VCaP (cell line): ENCODE data around the gene STRA8.

ENCODE experiments used
- H3K27ac ChIP-seq: fragments of 450-650 bp; 2 replicates; pipeline ENCODE4 v1.5.1; 2017
- TF ChIP-seq, protein P1 (sequence below): fragments of 450-650 bp; conservative IDR thresholded peaks from 2 replicates; pipeline ENCODE4 v1.5.1; 2017; ENCODE audit warnings: mild to moderate bottlenecking, moderate library complexity

The STRA8 gene

DNA sequence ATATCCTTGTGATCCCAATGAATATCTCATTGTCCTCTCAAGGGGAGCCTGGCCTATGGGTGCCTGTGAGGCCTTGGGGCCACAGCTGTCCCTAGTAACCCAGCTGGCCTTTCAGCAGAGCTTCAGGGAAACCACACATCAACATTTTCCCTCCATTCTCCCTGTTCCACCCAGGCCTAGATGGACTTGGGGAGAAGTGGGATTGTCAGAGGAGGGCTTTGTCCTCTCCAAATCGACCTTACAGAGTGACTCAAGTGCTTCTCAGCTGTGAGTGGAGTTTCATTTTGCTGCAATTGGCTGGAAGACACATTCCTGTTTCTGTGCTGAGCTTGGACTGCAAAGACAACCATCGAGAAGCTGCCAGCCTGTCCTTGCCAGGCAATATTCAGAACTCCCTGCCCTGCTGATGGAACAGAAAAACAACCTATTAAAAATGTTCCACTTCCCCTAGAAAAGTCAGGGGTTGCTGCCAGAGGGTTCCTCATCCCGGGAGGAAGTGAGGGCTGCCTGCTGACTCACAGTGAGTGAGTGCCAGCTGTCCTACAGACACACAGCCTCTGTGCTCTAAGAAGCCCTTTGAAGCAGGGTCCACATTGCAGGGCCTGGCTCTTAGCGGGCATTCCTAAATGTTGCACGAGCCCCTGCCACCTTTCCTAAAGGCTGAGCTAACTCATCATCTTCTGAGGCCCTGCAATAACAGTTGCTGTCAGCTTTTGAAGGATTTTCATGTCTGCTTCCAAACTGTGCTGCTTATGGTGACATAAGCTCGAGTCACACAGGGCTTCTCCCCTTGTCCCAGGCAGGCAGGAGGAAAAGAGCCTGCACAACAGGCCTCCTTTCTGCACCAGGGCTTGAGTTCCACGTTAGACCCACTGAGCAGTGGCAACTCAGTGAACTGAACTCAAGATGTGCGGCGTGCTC, 20.5 kb downstream of the STRA8 start:
- peak overlapping the region; percentile 70 for H3K27ac ChIP-seq
- TF ChIP-seq, protein P1, sequence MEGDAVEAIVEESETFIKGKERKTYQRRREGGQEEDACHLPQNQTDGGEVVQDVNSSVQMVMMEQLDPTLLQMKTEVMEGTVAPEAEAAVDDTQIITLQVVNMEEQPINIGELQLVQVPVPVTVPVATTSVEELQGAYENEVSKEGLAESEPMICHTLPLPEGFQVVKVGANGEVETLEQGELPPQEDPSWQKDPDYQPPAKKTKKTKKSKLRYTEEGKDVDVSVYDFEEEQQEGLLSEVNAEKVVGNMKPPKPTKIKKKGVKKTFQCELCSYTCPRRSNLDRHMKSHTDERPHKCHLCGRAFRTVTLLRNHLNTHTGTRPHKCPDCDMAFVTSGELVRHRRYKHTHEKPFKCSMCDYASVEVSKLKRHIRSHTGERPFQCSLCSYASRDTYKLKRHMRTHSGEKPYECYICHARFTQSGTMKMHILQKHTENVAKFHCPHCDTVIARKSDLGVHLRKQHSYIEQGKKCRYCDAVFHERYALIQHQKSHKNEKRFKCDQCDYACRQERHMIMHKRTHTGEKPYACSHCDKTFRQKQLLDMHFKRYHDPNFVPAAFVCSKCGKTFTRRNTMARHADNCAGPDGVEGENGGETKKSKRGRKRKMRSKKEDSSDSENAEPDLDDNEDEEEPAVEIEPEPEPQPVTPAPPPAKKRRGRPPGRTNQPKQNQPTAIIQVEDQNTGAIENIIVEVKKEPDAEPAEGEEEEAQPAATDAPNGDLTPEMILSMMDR = no peak

DNA sequence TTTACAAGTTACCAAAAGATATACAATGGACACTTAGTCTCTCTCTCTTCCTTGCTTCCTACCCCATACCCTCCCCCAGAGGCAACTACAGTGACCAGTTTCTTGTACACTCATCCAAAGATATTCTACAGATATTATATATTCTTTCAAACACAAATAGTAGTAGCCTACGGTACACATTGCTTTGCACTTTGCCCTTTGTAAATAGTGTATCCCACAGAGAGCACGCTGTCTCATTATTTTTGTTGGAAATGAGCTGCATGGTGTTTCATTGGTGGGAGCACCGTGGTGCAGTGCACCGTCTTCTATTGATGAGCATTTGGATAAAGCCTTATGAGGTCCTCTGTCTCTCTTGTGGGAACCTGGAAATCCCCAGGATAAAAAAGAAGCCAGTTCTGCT, 24.2 kb downstream of the STRA8 start:
- TF ChIP-seq, protein P1 = no peak
- no peak overlapping the region for H3K27ac ChIP-seq

DNA sequence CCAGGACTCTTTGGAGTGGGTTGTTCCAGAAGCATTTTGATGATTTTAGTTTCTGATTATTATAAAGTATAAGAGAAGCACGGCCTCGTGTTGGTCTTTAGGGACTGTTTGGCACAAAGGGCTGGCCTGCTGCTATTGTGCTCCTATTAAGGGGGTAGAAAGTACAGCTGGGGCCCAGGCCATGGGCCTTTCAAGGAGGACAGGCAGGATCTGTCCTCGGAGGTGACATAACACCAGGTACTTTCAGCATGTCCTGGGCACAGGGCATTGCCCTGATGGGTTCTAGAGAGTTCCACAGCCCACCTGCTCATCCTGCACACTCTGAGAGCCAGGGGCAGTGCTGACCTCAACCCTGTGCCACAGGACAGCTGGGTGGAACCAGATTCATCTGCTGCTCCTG, 24.9 kb downstream of the STRA8 start:
- no peak overlapping the region for H3K27ac ChIP-seq
- TF ChIP-seq, protein P1 = no peak

DNA sequence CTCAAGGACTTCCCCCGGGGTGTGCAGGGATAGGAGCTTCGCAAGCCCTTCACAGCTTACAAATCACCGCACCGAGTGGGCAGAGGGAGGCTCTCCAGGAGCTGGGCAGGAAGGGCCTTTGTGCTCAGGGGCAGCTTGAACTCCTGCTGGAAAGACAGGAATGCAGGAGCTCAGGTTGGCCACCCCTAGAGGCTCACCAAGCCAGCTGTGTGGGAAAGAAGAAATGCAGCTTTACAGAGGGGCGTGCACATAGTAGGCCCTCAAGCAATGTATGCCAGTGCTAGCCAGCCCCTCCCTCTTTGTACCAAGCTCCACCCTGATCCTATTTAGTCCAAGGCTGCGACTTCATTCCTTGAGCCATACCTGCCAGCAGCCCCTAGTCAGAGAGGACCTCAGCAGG, 26.1 kb downstream of the STRA8 start:
- no peak overlapping the region for H3K27ac ChIP-seq
- TF ChIP-seq, protein P1 = no peak

DNA sequence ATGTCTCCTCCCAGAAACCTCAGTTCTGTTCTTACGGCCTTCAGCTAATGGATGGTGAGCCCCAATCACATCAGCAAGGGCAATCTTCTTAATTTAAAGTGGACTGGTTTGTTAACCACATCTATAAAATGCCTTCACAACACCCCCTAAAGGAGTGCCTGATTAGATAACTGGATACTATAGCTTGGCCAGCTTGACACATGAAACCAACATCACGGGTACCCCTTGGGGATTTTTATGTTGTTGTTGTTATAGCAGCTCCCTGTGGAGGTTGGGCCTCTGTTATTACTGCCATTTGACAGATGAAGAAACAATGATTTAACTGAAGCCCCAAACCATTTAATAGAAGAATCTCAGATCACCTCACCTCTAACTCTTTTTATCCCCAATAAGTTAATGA, 26.8 kb downstream of the STRA8 start:
- no peak overlapping the region for H3K27ac ChIP-seq
- TF ChIP-seq, protein P1 = no peak

DNA sequence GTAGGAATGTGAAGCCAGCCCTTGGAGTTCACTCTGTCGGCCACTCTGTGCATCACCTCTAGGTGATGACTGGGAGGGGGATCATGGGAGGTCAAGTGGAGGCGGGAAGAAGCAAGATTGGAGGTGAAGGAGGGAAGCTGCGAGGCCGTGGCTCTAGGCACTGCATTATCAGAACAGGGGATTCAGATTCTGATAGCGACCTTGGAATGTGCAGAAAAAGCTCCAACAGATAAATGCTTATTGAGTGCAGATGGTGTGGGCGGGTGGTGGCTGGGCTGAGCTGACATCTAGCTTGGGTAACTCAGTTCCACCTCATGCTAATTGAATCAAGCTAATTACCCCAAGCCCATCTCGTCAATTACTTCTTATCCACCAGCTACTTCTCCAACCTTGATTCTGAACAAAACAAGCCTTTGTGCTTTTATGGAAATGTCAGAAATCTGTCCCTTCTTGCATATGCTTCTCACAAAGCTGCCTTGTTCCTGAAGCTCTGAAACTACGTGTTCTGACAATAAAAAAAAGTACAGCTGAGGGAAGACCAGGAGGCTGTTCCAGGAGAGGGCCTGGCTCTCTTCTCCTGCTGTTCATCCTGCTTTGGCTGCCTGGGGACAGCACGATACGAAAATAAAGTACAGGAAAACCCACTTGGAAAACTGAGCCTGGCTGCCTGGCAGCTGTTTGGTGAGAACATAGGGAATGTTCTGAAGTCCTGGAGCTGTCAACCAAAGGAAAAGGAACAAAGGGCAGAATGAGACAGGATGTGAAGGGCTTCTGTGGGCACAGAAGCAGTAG, 27.5 kb downstream of the STRA8 start:
- H3K27ac ChIP-seq = no peak overlapping the region
- TF ChIP-seq, protein P1 = no peak

DNA sequence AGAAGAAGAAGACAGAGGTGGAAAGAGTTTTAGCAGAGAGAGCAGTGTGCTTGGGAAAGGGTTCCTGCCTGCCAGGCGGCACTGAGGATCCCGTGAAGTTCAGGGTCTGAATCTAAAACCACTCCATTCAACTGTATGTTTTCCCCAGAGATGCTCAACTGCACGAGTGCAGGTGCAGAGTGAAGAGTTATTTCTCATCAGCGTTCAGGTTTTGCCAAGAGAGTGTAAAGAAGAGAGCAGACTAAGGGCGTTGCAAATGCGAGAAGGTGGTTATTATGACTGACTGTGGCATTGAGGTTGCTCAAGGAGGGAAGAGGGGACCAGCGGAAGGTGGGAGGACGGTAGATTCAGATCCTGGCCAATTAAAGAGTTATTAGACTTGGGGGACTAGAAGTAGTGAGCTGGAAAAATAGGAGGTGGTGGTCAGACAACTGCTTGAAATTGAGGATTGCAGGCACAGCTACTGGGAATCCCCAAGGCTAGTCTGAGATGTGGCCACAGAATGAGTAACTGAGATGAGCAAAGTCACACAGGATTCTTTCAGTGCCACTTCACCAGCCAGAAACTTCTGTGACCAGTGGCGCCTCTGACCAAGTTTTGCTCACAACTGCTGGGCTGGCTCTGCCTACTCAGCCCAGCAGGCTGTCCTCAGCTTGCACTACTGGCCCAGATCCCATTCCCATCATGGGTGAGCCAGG, 29.1 kb downstream of the STRA8 start:
- TF ChIP-seq, protein P1 = no peak
- H3K27ac ChIP-seq = no peak overlapping the region
